Suppressor macrophage treated with lipopolysaccharide for 1 hour (primary cell): Measurements from ENCODE around the gene TCP11L2.
"Not testable (repeated sequence)": the region's sequence is repeated elsewhere in the genome, so short reads cannot be mapped to it uniquely, and the experiment has no call there.

Experiments
- DNase-seq, 3 donors: peaks; one replicate each; pipeline ENCODE4 v3.0.0-alpha.2; 2020 to 2022

The TCP11L2 gene

GRCh38 chr12:106345746-106346145 is 43.2 kb downstream of the TCP11L2 start:
- DNase-seq = peak; percentile 46 to 60 (median 53)

- no peak for DNase-seq
These were observed 45.9 kb downstream of the TCP11L2 start for GRCh38 chr12:106348411-106348810.

- DNase-seq = no peak
These were observed 50.6 kb downstream of the TCP11L2 start for GRCh38 chr12:106353175-106353574.

GRCh38 chr12:106357549-106358395 is 55.2 kb downstream of the TCP11L2 start, which contains the start of gene POLR3B:
Gene POLR3B (plus strand): TSS chr12:106357748. CDS start chr12:106357880, 132 bp downstream.
- DNase-seq = peak; percentile 95 to 97 (median 95)

DNA sequence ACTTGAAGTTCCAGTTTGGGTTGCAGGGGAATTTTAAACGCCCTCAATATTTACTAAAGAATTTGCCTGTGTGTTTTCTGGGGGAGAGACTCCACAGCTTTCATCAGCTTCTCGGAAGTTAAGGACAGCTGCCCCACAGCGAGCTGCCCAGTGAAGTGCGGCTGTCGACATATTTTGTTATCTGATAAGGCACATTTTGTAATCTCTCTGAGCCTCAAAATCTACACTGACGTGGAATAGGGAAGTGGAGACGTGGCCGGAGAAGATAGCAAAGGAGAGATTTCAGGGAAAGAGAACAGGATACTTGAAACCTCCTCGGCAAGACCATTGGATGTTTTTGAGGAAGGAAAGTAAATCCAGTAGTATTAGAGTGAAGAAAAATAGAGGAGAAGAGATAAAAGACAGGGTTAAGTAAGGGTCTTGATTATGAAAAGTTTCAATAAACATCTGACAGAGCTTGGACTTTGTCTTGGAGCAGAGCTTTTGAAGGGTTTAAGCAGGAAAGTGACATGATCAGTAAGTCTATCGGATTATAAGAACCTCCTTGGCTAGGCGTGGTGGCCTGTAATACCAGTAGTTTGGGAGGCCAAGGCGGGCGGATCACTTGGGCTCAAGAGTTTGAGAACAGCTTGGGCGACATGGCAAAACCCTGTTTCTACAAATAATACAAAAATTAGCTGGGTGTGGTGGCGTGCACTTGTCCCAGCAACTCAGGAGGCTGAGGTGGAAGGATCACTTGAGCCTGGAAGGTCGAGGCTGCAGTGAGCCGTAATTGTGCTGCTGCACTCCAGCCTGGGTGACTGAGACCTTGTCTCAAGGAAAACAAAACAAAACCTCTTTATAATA is 56.1 kb downstream of the TCP11L2 start:
- peak in 2 of 3 donors; percentile 69 to 75 for DNase-seq

DNA sequence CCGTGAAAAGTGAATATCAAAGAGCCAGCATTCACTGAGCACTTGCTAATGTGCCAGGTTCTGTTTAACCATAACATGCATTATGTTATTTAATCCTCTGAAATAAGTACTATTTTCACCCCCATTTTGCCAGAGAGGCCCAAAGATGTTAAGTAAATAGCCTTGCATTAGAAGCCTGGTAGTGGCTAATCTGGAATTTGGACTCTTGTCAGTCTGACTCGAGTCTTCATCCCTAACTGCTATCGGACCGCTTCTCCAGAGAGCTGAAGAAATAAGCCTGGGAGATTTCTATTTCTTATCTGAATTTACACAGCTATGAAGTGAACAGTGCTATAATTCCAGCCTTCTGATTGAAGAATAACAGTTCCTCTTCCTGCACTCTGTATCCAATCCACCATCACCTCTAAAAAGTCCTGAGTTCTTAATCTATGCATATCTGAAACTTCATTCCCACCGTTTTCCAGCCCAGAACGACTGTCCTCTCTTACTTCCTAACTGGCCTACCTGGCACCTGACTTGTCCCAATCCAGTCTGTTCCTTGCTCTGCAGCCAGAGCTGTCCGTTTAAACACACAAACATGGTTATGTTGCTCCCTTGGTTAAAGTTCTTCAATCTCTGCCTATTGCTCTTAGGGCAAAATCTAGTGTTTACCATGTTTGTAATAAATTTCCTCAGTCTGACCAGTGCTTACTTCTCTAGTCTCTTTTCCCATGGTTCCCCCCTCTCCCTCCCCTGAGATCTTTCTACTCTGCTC is 57.3 kb downstream of the TCP11L2 start:
- no peak for DNase-seq

DNA sequence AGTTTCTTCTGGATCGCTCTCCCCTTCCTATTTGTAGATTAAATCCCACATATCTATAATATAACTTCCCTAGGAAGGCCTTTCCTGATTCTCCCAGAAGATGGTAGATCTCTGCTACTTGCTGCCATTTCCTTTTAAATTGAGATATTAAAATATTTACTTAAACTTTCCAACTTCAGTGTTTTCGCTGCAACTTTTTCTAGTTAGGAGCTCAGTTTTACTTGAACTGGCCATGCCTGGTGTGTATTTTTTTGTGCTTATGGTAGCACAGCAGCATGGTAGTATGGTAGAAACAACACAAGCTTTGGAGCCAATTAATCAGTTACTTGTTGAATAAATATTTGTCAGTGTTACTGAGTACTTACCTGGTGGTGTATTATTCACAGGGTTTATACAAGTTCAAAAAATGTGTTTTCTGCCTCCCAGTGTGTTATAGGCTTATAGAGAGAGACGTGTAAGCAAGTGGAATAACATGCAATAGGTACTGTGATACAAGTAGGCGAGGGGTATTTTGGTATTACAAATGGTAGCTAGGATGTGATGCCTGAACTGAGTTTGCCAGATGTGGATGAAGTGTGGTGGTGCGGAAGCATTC is 58.0 kb downstream of the TCP11L2 start:
- no peak for DNase-seq

- DNase-seq = no peak
These were observed 60.4 kb downstream of the TCP11L2 start for GRCh38 chr12:106362971-106363370.

DNA sequence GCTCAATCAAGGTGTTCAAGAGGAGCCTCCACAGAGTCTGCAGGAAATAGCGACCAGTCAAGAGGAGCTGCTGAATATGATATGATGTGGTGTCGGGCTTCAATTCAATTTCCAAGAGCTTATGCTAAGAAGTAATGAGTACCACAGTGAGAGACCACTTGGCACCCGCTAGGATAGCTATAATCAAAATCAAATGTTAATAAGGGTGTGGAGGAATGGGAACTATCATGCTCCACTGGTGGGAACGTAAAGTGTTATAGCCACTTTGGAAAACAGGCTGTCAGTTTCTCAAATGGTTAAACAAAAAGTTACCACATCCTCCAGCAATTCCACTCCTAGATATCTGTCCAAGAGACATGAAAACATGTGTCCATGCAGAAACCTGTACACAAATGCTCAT is 61.7 kb downstream of the TCP11L2 start:
- no peak for DNase-seq

GRCh38 chr12:106369624-106370346 is 67.3 kb downstream of the TCP11L2 start:
- DNase-seq = peak in 1 of 3 donors; percentile 24

GRCh38 chr12:106378788-106379187 is 76.3 kb downstream of the TCP11L2 start:
- DNase-seq = no peak

DNA sequence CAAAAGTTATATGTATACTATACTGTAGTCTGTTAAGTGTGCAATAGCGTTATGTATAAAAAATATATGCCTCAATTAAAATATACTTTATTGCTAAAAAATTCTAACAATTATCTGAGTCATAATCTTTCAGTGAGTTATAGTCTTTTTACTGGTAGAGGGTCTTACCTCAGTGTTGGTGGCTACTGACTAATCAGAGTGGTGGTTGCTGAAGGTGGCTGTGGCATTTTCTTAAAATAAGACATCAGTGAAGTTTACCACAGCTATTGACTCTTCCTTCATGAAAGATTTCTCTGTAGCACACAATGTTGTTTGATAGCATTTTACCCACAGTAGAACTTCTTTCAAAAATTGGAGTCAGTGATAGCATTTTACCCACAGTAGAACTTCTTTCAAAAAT is 78.4 kb downstream of the TCP11L2 start:
- DNase-seq = no peak

DNA sequence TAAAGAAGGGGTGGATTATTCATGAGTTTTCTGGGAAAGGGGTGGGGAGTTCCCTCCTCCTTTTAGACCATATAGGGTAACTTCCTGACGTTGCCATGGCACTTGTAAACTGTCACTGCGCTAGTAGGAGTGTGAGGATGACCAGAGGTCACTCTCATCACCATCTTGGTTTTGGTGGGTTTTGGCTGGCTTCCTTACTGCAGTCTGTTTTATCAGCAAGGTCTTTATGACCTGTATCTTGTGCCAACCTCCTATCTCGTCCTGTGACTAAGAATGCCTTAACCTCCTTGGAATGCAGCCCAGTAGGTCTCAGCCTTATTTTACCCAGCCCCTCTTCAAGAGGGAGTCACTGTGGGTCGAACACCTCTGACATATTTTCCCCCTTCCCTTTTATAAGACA is 79.3 kb downstream of the TCP11L2 start:
- not testable (repeated sequence) for DNase-seq

GRCh38 chr12:106386813-106387535 is 84.4 kb downstream of the TCP11L2 start:
- no peak for DNase-seq

DNA sequence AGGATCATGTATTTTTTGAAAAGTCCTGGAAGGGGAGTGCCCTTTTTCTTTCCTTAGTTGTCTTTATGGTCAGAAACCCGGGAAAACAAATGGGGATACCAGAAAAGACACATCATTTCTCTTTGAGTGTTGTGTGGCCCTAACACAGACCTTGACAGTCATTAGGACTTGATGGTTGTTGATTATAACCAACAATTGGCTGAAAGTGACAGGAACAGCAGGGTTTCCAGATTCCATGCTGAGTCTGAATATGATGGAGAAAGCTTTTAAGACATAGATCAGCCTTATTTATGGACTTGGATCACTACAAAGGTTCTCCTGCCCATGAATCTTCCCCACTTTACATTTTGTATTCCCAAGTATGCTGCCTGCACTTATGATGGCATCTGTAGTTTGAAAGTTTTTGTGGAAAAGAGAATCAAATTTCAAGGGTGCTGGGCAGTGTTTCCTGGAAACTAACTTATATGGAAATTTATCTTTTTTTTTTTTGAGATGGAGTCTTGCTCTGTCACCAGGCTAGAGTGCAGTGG is 85.4 kb downstream of the TCP11L2 start:
- DNase-seq = no peak

DNA sequence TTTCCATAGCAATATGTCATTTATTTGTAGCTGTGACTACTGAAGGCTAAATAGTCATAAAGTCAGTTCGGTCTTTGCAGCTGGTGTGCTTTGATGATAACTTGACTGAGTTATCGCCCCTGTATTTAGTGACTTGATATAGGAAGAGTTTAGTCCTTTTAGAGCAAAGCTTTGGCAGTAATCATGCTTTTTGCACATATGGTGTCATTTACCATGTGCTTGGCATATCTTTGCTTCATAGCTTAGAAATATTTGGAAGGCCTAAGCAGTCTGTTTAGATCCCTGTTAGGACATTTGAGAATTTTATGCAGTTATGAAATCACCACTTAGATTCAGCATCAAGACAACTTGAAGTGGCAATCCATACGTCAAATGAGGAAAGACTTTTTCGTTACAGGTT is 86.6 kb downstream of the TCP11L2 start:
- DNase-seq = no peak

DNA sequence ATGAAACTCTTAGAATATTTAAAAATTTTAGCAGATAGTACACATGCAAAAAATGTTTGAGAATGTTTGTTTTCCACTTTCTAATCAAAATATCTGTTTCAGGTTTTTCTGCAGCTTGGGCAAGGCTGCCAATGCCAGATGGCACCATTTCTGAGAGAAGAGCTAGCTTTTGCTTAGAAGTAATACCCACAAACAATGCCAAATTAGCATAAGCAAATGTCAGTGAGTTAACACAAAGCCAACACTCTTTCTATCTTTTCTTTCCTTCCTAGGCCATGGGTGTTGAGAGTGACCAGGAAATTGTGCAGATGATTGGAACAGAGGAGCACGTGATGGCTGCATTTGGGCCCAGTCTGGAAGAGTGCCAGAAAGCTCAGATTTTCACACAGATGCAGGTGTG is 90.2 kb downstream of the TCP11L2 start:
- DNase-seq = no peak
